DOHH2 (cell line): ENCODE measurements around the gene OR8B8.

ENCODE experiments used
- EZH2phosphoT487 ChIP-seq: fragments of 200-600 bp; sonication (generic); IDR thresholded peaks from 2 replicates; pipeline ENCODE4 v1.6.1; 2017; ENCODE audit warnings: borderline replicate concordance, mild to moderate bottlenecking, antibody characterized with exemption, low read length, moderate library complexity, mixed read lengths
- TF ChIP-seq, protein P1 (sequence below): fragments of 200-600 bp; sonication (generic); IDR thresholded peaks from one replicate; pipeline ENCODE4 v1.5.1; 2014; ENCODE audit warnings: antibody characterized with exemption, mild to moderate bottlenecking, low read depth, low read length; ENCODE audit not compliant: poor library complexity, severe bottlenecking

DNA sequence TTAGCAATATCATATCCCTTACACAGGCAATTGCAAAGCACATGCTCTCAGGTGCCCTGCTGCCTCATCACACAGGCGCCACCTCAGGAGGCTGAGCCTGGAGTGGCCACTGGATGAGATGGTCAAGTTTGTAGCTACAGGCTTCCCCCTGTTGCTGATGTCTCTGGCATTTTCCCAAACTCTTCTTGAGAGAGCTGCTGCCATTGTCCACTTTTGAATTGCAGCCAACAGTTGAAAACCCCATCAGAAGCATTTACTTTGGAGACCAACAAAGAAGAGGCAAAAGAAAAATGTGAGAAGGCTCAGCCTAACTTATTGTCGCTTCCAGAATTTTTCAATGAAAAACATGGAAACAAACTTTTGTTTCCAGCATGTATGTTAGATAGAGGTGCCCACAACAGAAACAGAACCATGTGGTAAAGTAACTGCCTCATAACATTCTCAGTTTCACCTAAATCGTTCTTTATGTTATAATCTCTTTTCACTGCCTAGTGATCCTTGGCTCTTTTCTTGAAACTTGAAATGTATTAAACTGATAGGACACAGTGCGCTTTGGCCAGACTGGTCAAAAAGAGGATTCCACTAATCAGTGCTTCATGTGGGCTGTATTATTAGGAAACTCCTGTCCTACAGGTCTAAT, 47.6 kb upstream of the OR8B8 start:
- TF ChIP-seq, protein P1, sequence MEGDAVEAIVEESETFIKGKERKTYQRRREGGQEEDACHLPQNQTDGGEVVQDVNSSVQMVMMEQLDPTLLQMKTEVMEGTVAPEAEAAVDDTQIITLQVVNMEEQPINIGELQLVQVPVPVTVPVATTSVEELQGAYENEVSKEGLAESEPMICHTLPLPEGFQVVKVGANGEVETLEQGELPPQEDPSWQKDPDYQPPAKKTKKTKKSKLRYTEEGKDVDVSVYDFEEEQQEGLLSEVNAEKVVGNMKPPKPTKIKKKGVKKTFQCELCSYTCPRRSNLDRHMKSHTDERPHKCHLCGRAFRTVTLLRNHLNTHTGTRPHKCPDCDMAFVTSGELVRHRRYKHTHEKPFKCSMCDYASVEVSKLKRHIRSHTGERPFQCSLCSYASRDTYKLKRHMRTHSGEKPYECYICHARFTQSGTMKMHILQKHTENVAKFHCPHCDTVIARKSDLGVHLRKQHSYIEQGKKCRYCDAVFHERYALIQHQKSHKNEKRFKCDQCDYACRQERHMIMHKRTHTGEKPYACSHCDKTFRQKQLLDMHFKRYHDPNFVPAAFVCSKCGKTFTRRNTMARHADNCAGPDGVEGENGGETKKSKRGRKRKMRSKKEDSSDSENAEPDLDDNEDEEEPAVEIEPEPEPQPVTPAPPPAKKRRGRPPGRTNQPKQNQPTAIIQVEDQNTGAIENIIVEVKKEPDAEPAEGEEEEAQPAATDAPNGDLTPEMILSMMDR: no peak
- no peak for TF ChIP-seq EZH2phosphoT487
